Uterus (tissue), 4 donors: ENCODE measurements around the gene KHDRBS2. TPM values are rescaled to one million over a fixed set of nuclear protein-coding genes. Genes with fewer than 3 reads are reported as not detected.

ENCODE experiments used
- DNase-seq, 2 donors: peaks; one replicate each; pipeline ENCODE4 v3.0.0-alpha.2; 2019 to 2020
- H3K27ac ChIP-seq, 2 donors: fragments of 200-600 bp; sonication (generic); 1 replicate in 1 of 2; 2 replicates in 1 of 2; pipeline ENCODE4 v1.5.1; 2016 to 2018
- H3K27me3 ChIP-seq, 2 donors: fragments of 200-600 bp; sonication (generic); one replicate each; pipeline ENCODE4 v1.5.1; 2018 to 2019; ENCODE audit warnings: control low read depth in 1 of 2
- H3K36me3 ChIP-seq, 2 donors: fragments of 200-600 bp; sonication (generic); one replicate each; pipeline ENCODE4 v1.5.1; 2019; ENCODE audit warnings: control low read depth in 1 of 2
- H3K4me1 ChIP-seq, 2 donors: fragments of 200-600 bp; sonication (generic); one replicate each; pipeline ENCODE4 v1.5.1; 2018 to 2019; ENCODE audit warnings: control low read depth in 1 of 2
- H3K4me3 ChIP-seq, 2 donors: fragments of 200-600 bp; sonication (generic); 1 replicate in 1 of 2; 2 replicates in 1 of 2; pipeline ENCODE4 v1.5.1; 2018 to 2019; ENCODE audit warnings: mild to moderate bottlenecking in 1 of 2
- H3K9me3 ChIP-seq, 2 donors: fragments of 200-600 bp; sonication (generic); one replicate each; pipeline ENCODE4 v1.5.1; 2019; ENCODE audit warnings: control low read depth in 1 of 2
- POLR2A ChIP-seq, 2 donors: fragments of 450-650 bp; IDR thresholded peaks; one replicate each; pipeline ENCODE4 v1.6.1; 2016; ENCODE audit warnings: antibody characterized with exemption in 2 of 2, mild to moderate bottlenecking in 1 of 2, moderate library complexity in 1 of 2
- intact Hi-C: fragments of 100-400 bp; cut with DNase I; formaldehyde crosslinking; loops from one replicate; pipeline ENCODE4 v1.15.1; 2023; ENCODE audit warnings: low total_unique reads
- total RNA-seq, 4 donors: library from RNA; depleted of rRNA in 3 of 4; stranded (reverse); fragments of >200 nt in 3 of 4; gene quantifications; one replicate each; pipeline versions ENCODE4 v1.1.0 to v1.2.4, GENCODE V29; 2014 to 2023
- TF ChIP-seq, protein P1 (sequence below), 4 experiments: fragments of 200-600 bp in 2 of 4; fragments of 450-650 bp in 2 of 4; sonication (generic) in 2 of 4; IDR thresholded peaks; one replicate each; pipeline ENCODE4 v1.5.1; 2016 to 2019; ENCODE audit warnings: antibody characterized with exemption in 4 of 4, mild to moderate bottlenecking in 2 of 4, moderate library complexity in 1 of 4
- donor health status: DM: yes; HTN: yes; CAD: no.

The KHDRBS2 gene
- total RNA-seq, 4 donors from 2014 or later = 0.55 to 7.3 TPM; not detected in 2

DNA sequence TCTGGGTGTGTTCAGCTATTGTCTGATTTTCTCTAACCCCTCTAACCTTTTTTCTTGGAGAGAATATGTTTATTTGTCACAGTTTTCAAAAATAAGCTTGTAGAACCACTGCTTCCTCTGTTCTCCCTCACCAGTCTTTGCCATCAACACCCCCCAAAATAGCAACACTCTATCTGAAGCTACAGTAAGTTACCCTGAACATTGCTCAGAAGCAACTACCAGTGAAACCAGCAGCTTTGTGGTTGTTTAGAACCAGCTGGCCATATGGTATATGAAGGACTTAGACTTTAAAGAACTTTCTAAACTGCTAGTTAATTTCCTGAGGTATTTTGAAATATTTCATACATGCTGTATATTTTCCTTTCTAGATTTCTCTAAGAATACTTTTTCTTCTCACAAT is 242.9 kb downstream of the KHDRBS2 start:
- Histone ChIP-seq H3K4me1 (no peaks in the 10 kb centered on the region), H3K9me3 (no peaks in the 10 kb centered on the region), H3K4me3 (no peak overlapping the region), H3K36me3 (no peaks in the 10 kb centered on the region), H3K27ac (no peak overlapping the region), H3K27me3 (no peaks in the 10 kb centered on the region)
- DNase-seq = no peak
- intact Hi-C loops = no loop called here
- no peak for TF ChIP-seq POLR2A (IDR thresholded peaks at IDR 0.05)
- TF ChIP-seq, protein P1, sequence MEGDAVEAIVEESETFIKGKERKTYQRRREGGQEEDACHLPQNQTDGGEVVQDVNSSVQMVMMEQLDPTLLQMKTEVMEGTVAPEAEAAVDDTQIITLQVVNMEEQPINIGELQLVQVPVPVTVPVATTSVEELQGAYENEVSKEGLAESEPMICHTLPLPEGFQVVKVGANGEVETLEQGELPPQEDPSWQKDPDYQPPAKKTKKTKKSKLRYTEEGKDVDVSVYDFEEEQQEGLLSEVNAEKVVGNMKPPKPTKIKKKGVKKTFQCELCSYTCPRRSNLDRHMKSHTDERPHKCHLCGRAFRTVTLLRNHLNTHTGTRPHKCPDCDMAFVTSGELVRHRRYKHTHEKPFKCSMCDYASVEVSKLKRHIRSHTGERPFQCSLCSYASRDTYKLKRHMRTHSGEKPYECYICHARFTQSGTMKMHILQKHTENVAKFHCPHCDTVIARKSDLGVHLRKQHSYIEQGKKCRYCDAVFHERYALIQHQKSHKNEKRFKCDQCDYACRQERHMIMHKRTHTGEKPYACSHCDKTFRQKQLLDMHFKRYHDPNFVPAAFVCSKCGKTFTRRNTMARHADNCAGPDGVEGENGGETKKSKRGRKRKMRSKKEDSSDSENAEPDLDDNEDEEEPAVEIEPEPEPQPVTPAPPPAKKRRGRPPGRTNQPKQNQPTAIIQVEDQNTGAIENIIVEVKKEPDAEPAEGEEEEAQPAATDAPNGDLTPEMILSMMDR (IDR thresholded peaks at IDR 0.05) = no peak

DNA sequence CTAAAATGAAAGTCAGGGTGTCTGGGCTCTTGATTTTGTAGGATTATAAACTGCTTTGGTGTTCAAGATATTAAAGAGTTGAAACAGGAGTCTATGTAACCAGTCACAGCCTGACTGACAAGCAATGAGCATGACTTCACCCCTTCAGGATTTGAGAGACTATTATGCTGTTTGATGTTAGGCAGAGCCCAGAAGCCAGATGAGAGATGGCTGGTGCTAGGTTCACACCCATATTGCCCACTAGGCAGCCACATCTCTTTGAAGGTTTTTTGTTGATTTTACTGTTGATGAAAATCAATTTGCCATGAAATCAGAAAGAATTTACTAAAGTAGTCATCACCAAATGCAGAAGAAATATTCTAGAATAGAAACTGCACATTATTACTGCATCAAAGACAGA is 243.6 kb downstream of the KHDRBS2 start:
- no peak overlapping the region for H3K27ac ChIP-seq

DNA sequence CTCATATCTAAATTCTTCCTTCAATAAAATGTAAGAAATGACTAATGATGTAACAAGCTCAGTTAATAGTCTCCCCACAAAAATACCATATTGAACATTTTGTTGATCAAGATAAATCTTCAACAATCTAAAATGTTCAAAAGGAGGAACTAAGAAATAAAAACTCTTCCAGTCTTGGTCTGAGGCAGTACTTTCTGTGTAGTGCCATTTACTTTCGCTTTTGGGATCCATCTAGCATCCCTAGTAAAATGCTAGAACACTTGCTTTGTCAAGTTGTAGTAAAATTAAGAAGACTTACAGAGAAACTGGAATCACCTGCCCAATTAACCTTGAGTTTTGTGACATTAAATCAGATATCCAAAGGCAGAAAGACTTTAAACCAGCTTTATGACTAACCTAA is 246.4 kb downstream of the KHDRBS2 start:
- TF ChIP-seq, protein P1 (IDR thresholded peaks at IDR 0.05) = no peak
- TF ChIP-seq POLR2A (IDR thresholded peaks at IDR 0.05) = no peak
- no peak for DNase-seq
- no peak overlapping the region for H3K4me3 ChIP-seq
- H3K36me3 ChIP-seq = no peaks in the 10 kb centered on the region
- H3K27ac ChIP-seq = no peak overlapping the region
- no peaks in the 10 kb centered on the region for H3K9me3 ChIP-seq
- intact Hi-C loops = no loop called here
- H3K27me3 ChIP-seq = no peaks in the 10 kb centered on the region
- no peaks in the 10 kb centered on the region for H3K4me1 ChIP-seq

More for the DNA sequence above, 243.6 kb downstream of the KHDRBS2 start:
- no peak for TF ChIP-seq POLR2A (IDR thresholded peaks at IDR 0.05)
- H3K36me3 ChIP-seq = no peaks in the 10 kb centered on the region
- DNase-seq = no peak
- intact Hi-C loops = no loop called here
- H3K4me3 ChIP-seq = no peak overlapping the region
- H3K4me1 ChIP-seq = no peaks in the 10 kb centered on the region
- H3K9me3 ChIP-seq = no peaks in the 10 kb centered on the region
- no peaks in the 10 kb centered on the region for H3K27me3 ChIP-seq

DNA sequence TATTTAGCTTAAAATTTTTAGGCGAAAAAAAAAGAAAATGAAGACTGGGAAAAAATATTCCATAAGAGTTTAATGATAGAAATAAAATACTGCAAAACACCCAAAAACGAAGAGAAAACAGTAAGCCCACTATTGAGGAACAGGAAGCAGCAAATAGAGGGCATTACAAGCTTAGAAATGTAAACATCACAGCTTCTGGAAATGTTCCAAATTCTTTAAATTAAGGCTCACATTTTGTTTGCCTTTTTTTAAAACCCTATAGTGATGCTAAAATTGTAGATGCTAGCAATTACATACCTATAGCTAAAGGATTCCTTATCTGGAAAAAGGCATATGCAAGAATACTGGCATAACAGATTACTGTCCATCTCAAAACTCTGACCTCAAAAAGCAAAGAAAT is 248.6 kb downstream of the KHDRBS2 start:
- TF ChIP-seq, protein P1 (IDR thresholded peaks at IDR 0.05) = no peak
- no peak for TF ChIP-seq POLR2A (IDR thresholded peaks at IDR 0.05)
- no peak for DNase-seq
- no peaks in the 10 kb centered on the region for H3K27me3 ChIP-seq
- no peaks in the 10 kb centered on the region for H3K4me1 ChIP-seq
- intact Hi-C loops = no loop called here
- H3K9me3 ChIP-seq = no peaks in the 10 kb centered on the region
- H3K27ac ChIP-seq = no peak overlapping the region
- H3K4me3 ChIP-seq = no peak overlapping the region
- no peaks in the 10 kb centered on the region for H3K36me3 ChIP-seq

DNA sequence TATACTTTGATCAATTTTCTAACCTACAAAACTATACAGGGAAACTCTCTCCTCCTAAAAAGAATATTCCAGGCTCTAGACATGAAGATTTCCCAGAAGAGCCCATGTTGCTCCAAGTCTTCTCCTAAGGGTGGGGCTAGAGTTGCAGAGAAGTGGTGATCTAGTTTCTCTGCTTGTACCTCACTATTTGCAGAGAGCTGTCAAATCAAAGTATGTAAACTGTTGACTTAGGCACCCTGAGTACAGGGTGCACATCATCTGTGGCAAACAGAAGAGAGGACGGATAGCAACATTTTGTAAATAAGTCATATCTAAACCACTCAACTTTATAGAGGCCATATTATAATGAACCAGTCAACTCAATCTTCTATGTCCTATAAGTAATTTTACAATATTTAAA is 250.1 kb downstream of the KHDRBS2 start:
- Histone ChIP-seq H3K9me3 (no peaks in the 10 kb centered on the region), H3K27ac (no peak overlapping the region), H3K27me3 (no peaks in the 10 kb centered on the region), H3K36me3 (no peaks in the 10 kb centered on the region), H3K4me3 (no peak overlapping the region), H3K4me1 (no peaks in the 10 kb centered on the region)
- intact Hi-C loops = no loop called here
- no peak for DNase-seq
- TF ChIP-seq, protein P1 (IDR thresholded peaks at IDR 0.05) = no peak

DNA sequence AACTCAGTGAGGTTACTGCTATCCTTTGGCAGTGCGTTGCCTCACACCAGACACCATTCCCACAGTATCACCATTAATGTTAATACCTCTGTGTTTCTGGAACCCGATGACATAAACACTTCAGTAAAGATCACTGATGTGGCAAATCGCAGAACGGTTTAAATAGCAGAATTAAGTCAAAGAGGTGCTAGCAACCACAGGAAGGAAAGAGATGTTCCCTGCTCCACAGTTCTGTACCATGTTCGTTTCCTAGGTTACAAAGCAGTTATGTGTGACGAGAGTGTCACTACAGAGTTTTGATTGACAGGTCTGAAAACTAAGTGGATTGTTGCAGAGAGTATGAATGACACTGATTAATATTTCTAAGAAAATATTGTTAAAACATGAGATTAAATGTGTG is 272.3 kb downstream of the KHDRBS2 start:
- Histone ChIP-seq H3K9me3 (no peaks in the 10 kb centered on the region), H3K27me3 (no peaks in the 10 kb centered on the region), H3K36me3 (no peaks in the 10 kb centered on the region), H3K4me1 (no peaks in the 10 kb centered on the region), H3K4me3 (no peak overlapping the region), H3K27ac (no peak overlapping the region)
- DNase-seq = no peak
- no peak for TF ChIP-seq POLR2A (IDR thresholded peaks at IDR 0.05)
- TF ChIP-seq, protein P1 (IDR thresholded peaks at IDR 0.05) = no peak
- intact Hi-C loops = no loop called here
